Activated naive CD4-positive, alpha-beta T cell treated with anti-CD3 and anti-CD28 coated beads, Interleukin-2, amount 10 ng/mL, durations not matched to agents 7 days and 5 days (primary cell): ENCODE data around the gene CNOT1.
A peak's percentile ranks its signal among the peaks of the same experiment; 100 is the strongest.
"Not testable (repeated sequence)": the region's sequence is repeated elsewhere in the genome, so short reads cannot be mapped to it uniquely, and the experiment has no call there.

Experiments
- CTCF ChIA-PET: fragments of 350-600 bp; sonication (Branson Sonifier 250); formaldehyde crosslinking; loops from one replicate; lab custom pipeline; 2021; ENCODE audit warnings: antibody characterized with exemption; lab: Charles Lee
- DNase-seq: peaks from one replicate; pipeline ENCODE4 v3.0.0-alpha.2; 2020
- H3K27ac Mint-ChIP-seq: one replicate; pipeline ENCODE4 v1.8.0; 2021; ENCODE audit warnings: mild to moderate bottlenecking, moderate library complexity, mixed read lengths
- H3K27me3 Mint-ChIP-seq: one replicate; pipeline ENCODE4 v1.8.0; 2021; ENCODE audit warnings: mild to moderate bottlenecking, mixed read lengths
- H3K36me3 Mint-ChIP-seq: one replicate; pipeline ENCODE4 v1.8.0; 2021; ENCODE audit warnings: mixed read lengths
- H3K4me1 Mint-ChIP-seq: one replicate; pipeline ENCODE4 v1.8.0; 2021; ENCODE audit warnings: mixed read lengths
- H3K4me3 Mint-ChIP-seq: one replicate; pipeline ENCODE4 v1.8.0; 2021; ENCODE audit warnings: mild to moderate bottlenecking, moderate library complexity, mixed read lengths
- H3K9me3 Mint-ChIP-seq: one replicate; pipeline ENCODE4 v1.8.0; 2021; ENCODE audit warnings: mixed read lengths

Gene CNOT1

DNA sequence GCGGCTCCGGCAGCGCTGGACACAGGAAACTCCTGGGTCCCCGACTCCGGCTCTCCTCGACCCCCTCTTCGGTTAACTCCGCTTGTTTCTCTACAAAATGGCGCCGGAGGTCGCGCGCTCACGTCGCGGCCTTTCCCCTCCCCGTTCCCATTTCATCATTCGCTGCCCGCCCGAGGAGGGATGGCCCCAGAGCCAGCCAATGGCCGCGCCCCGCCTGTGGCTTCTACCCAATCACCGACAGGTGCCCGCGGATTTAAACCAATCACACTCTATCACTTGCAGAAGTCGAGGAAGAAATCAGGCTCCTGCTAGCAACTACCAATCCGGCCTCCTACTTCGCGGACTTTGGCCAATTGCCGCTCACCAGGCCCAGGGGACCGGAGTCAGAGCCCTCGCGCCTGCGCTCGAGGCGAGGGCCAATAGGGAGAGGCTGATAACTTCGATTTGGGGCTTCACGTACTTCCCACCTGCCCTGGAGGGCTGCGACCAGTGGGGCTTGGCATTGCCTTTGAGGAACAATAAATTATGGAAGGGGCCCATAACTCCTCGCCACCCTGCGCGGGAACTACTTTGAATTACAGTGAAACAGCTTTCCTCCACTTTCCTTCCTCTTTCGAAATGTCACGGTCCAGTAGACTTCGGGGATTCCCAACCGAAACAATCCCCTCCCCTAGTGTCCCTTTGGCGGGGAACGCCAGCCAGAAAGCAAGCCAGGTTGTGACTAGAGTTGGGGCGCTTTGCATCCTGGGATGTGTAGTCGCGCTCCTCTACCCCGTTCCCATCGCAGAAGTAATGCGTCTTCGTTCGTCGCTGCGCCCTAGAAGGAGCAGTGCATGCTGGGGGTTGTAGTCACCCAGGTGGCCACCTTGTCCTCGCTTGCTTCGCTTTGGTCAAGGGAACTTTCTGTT lies at the start of gene CNOT1:
TSS of gene CNOT1 (minus strand) at position 94 of the 908 bp plus-strand sequence. CDS start 30,489 bp downstream, outside the sequence.
- DNase-seq, result peak; percentile 99
- H3K27me3 Mint-ChIP-seq, result peaks cover 9% of the 10 kb centered on the region
- peak within 1 kb of the TSS; percentile 100 for H3K4me3 Mint-ChIP-seq
- H3K4me1 Mint-ChIP-seq, result peaks cover 30% of the 10 kb centered on the region
- H3K36me3 Mint-ChIP-seq, result peaks cover 13% of the 10 kb centered on the region
- peak within 1 kb of the TSS; percentile 100 for H3K27ac Mint-ChIP-seq
- no peaks in the 10 kb centered on the region for H3K9me3 Mint-ChIP-seq
- CTCF ChIA-PET, result interaction anchor here (0.6 to 1.4 kb wide), 2 partner anchors 50 to 115 kb away, joined by 3 read pairs; no protein-coding TSS in a partner anchor

DNA sequence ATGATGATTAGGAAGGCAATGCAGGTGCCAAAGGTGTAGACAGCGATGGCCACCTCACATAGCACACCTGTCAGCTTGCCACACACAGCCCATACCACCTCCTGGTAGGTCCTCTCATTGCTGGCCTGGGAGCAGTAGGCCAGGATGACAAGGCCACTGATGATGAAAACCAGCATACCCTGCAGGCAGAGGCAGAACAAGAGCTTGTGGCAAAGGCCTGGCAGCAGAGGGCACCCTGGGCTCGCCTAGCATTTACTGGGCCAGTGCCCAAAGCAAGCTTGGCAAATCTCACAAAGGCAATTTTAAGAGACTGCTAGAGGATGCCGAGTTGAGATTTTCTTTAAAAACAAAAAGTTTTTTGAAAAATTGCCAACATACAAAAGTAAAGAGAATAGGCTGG lies 49.1 kb upstream of the CNOT1 start:
- no peak for DNase-seq
- Mint-ChIP-seq H3K36me3 (peaks cover 2% of the 10 kb centered on the region), H3K27ac (no peak overlapping the region), H3K27me3 (no peaks in the 10 kb centered on the region), H3K4me1 (peaks cover 11% of the 10 kb centered on the region), H3K9me3 (no peaks in the 10 kb centered on the region), H3K4me3 (no peak overlapping the region)
- CTCF ChIA-PET, result interaction anchor here (2.4 kb wide), 1 partner anchor 77 kb away, joined by 14 read pairs; no protein-coding TSS in a partner anchor

DNA sequence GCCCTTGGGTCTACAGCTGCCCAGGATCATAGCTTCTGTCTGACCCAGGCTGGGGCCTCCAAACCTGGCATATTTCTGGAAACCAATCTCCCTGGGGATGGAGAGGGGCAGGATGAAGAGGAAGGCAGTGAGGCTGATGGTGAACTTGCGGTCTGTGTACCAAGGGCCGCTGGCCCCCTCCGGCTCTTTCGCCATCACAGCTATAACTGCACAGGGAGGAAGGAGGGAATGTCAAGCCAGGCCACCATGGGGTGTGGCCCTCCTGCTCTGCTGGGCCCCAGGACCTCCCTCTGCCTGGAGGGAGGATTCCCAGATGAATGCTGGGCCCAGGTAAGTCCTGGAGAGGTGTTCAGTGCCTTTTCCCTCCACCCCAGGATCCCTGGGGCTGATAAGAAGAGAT lies 48.6 kb upstream of the CNOT1 start:
- H3K27me3 Mint-ChIP-seq, result no peaks in the 10 kb centered on the region
- no peak overlapping the region for H3K27ac Mint-ChIP-seq
- no peak for DNase-seq
- CTCF ChIA-PET, result interaction anchor here (2.4 kb wide), 1 partner anchor 78 kb away, joined by 14 read pairs; no protein-coding TSS in a partner anchor
- H3K4me3 Mint-ChIP-seq, result no peak overlapping the region
- peaks cover 7% of the 10 kb centered on the region for H3K4me1 Mint-ChIP-seq
- H3K9me3 Mint-ChIP-seq, result no peaks in the 10 kb centered on the region
- H3K36me3 Mint-ChIP-seq, result peaks cover 2% of the 10 kb centered on the region

DNA sequence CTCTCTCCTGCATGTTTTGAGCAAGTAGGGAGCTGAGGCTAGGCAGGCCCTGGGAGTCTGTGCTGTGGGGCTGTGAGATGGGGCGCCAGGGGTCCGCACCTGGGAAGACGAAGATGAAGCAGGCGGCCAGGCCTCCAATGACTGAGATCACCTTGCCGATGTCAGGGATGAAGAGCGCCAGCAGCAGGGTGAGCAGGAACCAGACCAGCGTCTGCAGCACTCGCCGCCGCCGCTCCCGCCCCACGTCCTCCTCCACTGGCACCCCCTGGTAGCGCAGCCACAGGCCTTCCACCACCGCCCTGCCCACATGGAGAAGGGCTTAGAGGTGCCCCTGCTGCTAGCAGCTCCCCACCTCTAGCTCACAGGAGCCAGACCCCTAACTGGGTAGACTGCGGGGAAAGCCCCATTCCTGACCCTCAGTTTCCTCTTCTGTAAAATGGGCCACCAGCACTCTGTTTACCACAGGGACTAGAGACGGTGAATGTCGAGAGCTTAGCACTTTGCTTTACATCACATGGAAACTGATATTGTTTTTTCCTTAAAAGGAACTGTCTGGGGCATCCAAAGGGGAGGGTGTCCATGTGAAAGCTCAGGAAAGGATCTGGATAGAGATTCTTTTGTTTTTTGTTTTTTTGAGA lies 41.4 kb upstream of the CNOT1 start:
- H3K27me3 Mint-ChIP-seq, result no peaks in the 10 kb centered on the region
- H3K27ac Mint-ChIP-seq, result no peak overlapping the region
- H3K36me3 Mint-ChIP-seq, result peaks cover 2% of the 10 kb centered on the region
- no peaks in the 10 kb centered on the region for H3K9me3 Mint-ChIP-seq
- no peak overlapping the region for H3K4me3 Mint-ChIP-seq
- CTCF ChIA-PET, result no interaction called here
- no peaks in the 10 kb centered on the region for H3K4me1 Mint-ChIP-seq
- no peak for DNase-seq

DNA sequence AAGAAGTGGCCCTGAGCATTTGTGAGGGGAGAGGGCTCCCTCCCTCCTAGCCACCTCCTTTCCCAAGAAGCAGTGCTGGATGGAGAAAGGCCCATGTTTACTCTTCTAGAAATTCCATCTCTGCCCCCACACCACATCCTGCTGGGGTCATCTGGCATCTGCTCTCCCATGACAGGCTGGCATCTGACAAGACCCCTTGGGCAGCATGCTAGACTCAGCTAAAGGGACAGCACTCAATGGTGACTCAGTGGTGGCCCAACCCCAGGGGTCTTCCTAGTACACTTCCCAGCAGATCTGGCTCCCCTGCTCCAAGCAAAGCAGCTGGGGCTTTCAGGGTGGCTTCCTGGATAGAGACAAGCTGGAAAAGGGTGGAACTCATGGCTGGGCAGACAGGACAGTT lies 40.6 kb upstream of the CNOT1 start:
- DNase-seq, result no peak
- Mint-ChIP-seq H3K27ac (no peak overlapping the region), H3K4me3 (no peak overlapping the region), H3K9me3 (no peaks in the 10 kb centered on the region), H3K4me1 (no peaks in the 10 kb centered on the region), H3K36me3 (peaks cover 2% of the 10 kb centered on the region), H3K27me3 (no peaks in the 10 kb centered on the region)
- CTCF ChIA-PET, result interaction anchor here (0.6 kb wide), 2 partner anchors 8 to 86 kb away, joined by 3 read pairs; no protein-coding TSS in a partner anchor

DNA sequence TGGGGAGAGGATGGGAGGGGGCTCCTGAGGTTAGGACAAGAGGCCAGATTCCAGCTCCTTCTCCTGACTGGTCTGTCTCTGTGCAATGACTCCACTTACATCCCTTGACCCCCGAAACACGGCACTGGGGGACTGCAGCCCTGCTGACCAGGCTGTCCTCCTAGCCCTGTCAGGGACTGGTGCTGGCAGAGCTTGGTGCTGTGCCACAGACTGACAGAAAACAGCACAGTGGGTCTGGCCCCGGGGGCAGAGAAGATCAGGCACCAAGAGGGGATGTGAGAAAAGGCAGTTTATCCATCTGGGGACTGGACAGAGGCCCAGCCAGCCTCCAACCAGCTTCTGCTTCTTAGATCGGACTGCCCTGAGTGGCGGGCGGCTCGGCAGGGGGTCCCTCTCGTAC lies 35.6 kb upstream of the CNOT1 start:
- Mint-ChIP-seq H3K36me3 (peaks cover 2% of the 10 kb centered on the region), H3K27ac (no peak overlapping the region), H3K4me3 (no peak overlapping the region), H3K9me3 (no peaks in the 10 kb centered on the region), H3K27me3 (peaks cover 3% of the 10 kb centered on the region), H3K4me1 (no peaks in the 10 kb centered on the region)
- no peak for DNase-seq
- CTCF ChIA-PET, result no interaction called here

DNA sequence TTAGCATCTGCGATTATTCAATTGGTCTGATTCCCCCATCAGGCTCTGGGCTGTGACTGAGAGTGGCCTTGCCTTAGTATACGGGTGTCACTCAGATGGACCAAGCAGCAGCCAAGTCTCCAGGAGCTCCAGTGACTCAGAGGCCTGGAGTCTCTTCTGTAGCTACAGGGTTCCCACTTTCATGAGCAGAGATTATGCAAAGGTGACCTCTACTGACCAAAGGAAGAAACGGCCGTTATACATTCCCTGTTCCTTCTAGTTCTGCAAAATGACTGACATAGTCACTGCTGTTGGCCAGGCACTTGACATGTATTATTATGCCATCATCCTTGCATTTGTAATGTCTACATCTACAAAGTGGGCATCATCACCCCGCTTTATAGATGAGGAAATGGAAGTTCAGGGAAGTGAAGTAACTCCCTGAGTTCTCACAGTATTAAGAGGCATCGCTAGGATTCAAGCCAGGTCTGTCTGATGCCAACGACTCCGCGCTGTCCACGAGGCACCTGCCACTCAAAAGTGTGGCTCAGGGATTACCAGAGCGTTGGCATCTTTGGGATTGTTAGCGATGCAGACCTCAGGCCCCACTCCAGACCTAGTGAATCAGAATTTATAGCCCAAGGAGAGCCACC lies 31.7 kb upstream of the CNOT1 start:
- Mint-ChIP-seq H3K4me1 (no peaks in the 10 kb centered on the region), H3K36me3 (no peaks in the 10 kb centered on the region), H3K27me3 (peaks cover 20% of the 10 kb centered on the region), H3K4me3 (no peak overlapping the region), H3K9me3 (no peaks in the 10 kb centered on the region), H3K27ac (no peak overlapping the region)
- DNase-seq, result peak; percentile 24
- CTCF ChIA-PET, result interaction anchor here (0.6 to 2.1 kb wide), 7 partner anchors 38 to 324 kb away, joined by 3 to 5 read pairs (median 4); no protein-coding TSS in a partner anchor

DNA sequence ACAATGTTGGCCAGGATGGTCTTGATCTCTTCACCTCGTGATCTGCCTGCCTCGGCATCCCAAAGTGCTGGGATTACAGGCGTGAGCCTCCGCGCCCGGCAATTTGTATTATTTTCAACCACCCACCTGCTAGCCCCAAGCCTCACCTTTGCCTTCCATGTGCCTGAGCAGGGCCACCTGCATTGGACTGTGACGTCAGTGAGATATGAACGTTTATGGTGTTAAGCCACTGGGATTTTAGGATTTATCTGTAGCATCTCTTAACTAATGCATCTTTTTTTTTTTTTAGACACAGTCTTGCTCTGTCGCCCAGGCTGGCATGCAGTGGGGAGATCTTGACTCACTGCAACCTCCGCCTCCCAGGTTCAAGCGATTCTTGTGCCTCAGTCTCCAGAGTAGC lies 30.3 kb upstream of the CNOT1 start:
- H3K27me3 Mint-ChIP-seq, result peaks cover 22% of the 10 kb centered on the region
- CTCF ChIA-PET, result interaction anchor here (1.5 kb wide), 1 partner anchor 96 kb away, joined by 4 read pairs; no protein-coding TSS in a partner anchor

DNA sequence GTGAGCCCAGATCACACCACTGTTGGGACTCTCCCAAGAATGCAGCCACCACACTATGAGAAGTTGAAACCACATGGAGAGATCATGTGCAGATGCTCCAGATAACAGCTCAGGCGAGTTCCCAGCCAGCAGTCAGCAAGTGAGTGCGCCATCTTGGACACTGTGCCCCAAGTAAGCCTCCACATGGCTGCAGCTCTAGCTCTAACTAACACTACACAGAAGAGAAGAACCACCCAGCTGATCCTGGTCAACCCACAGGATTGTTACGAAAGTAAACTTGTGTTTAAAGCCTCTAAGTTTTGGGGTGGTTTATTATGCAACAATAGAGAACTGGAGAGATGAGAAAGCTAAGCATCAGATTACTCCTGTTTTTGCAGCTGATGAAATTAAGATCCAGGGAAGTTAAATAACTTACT lies 29.2 kb upstream of the CNOT1 start:
- H3K36me3 Mint-ChIP-seq, result no peaks in the 10 kb centered on the region
- H3K27ac Mint-ChIP-seq, result no peak overlapping the region
- H3K4me1 Mint-ChIP-seq, result no peaks in the 10 kb centered on the region
- DNase-seq, result no peak
- H3K27me3 Mint-ChIP-seq, result peaks cover 30% of the 10 kb centered on the region
- no peak overlapping the region for H3K4me3 Mint-ChIP-seq
- no peaks in the 10 kb centered on the region for H3K9me3 Mint-ChIP-seq
- CTCF ChIA-PET, result interaction anchor here (1.2 kb wide), 1 partner anchor 147 kb away, joined by 4 read pairs; no protein-coding TSS in a partner anchor

More for the DNA sequence above, 30.3 kb upstream of the CNOT1 start:
- not testable (repeated sequence) for H3K4me1 Mint-ChIP-seq, H3K27ac Mint-ChIP-seq, H3K36me3 Mint-ChIP-seq, DNase-seq, H3K9me3 Mint-ChIP-seq, H3K4me3 Mint-ChIP-seq

DNA sequence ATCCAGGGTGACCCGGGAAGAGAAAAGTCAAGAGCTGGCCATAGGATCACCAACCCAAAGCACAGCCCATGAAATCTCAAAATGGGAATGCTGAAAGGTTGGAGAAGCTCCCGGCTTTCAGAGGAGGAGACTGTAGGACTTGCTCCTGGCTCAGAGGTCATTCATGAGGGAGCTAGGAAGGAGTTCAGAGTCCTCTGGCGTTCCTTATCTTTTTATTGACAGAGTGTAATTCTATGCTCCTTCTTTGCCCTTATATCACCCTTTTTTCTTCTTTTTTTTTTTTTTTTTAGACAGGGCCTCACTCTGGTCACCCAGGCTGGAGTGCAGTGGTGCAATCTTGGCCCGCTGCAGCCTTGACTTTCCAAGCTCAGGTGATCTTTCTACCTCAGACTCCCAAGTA lies 27.3 kb upstream of the CNOT1 start:
- CTCF ChIA-PET, result no interaction called here
- no peak for DNase-seq
- H3K27ac Mint-ChIP-seq, result no peak overlapping the region
- H3K9me3 Mint-ChIP-seq, result no peaks in the 10 kb centered on the region
- H3K4me3 Mint-ChIP-seq, result no peak overlapping the region
- H3K4me1 Mint-ChIP-seq, result no peaks in the 10 kb centered on the region
- peaks cover 44% of the 10 kb centered on the region for H3K27me3 Mint-ChIP-seq
- H3K36me3 Mint-ChIP-seq, result no peaks in the 10 kb centered on the region

DNA sequence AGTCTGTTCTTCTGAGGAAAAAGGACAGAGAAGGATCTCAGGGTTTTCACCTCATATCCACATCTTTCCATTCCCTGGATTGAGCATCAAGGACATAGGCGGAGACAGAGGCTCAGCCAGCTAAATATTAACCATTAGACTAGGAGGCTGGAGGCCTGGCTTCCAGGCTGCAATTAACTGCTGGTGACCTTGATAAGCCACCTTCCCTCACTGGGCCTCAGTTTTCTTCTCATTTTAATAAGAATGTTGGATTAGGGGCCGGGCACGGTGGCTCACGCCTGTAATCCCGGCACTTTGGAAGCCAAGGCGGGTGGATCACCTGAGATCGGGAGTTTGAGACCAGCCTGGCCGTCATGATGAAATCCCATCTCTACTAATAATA lies 25.6 kb upstream of the CNOT1 start:
- H3K27me3 Mint-ChIP-seq, result peaks cover 42% of the 10 kb centered on the region
- no peaks in the 10 kb centered on the region for H3K4me1 Mint-ChIP-seq
- no peaks in the 10 kb centered on the region for H3K9me3 Mint-ChIP-seq
- CTCF ChIA-PET, result no interaction called here
- H3K4me3 Mint-ChIP-seq, result no peak overlapping the region
- no peak for DNase-seq
- no peak overlapping the region for H3K27ac Mint-ChIP-seq
- no peaks in the 10 kb centered on the region for H3K36me3 Mint-ChIP-seq

DNA sequence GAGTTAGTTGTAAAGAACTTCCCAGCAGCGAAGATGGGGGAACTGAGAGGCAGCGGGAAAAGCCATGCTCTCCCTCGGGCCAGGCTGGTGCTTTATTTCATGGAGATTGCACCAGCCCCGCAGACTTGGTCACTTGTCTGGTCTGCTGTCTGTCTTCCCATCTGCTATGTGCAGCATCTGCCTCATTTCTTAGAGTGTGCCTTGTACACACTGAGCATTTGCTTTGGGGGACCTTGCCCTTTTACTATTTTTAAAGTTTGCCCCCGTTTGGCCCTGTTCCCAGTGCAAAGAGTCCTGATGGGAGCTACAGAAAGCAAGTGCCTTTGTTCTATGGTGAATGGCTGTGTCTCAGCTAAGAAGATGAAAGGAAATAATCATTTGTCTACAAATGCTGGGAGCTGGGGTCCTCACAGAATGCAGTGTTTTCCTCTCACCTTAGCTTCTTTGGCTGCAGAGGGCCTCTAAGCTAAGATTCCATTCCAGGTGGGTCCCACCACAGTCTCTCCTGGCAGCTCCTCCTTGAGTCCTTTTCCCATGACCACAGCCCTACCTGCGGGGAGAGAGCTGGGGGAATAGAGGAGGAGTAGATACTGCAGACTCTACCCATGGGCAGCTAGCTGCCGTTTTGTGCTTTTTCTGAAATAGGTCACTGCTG lies 25.1 kb upstream of the CNOT1 start:
- CTCF ChIA-PET, result no interaction called here
- no peak overlapping the region for H3K27ac Mint-ChIP-seq
- no peak overlapping the region for H3K4me3 Mint-ChIP-seq
- no peaks in the 10 kb centered on the region for H3K36me3 Mint-ChIP-seq
- no peaks in the 10 kb centered on the region for H3K4me1 Mint-ChIP-seq
- H3K9me3 Mint-ChIP-seq, result no peaks in the 10 kb centered on the region
- H3K27me3 Mint-ChIP-seq, result peaks cover 42% of the 10 kb centered on the region
- no peak for DNase-seq

DNA sequence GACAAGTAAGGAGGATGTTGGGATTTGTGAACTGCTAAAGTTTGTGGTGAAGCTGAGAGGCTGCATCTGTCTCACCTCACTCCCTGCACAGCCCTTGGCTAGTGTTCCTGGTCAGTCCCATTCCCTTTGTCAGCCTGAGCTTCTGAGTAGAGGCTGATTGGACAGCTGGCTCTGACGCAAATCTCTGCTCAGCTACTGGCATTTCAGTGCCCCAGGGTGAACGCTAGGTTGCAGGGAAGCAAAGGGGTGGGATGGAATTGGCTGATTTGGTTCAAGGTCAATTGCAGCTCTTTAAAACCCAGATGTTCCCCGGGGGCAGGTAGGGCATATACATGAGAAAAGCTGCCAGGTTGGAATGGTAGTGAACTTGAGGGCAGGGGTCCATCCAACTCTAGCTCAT lies 23.1 kb upstream of the CNOT1 start:
- CTCF ChIA-PET, result no interaction called here
- H3K36me3 Mint-ChIP-seq, result no peaks in the 10 kb centered on the region
- DNase-seq, result no peak
- H3K4me3 Mint-ChIP-seq, result no peak overlapping the region
- peaks cover 33% of the 10 kb centered on the region for H3K27me3 Mint-ChIP-seq
- H3K27ac Mint-ChIP-seq, result no peak overlapping the region
- H3K4me1 Mint-ChIP-seq, result no peaks in the 10 kb centered on the region
- no peaks in the 10 kb centered on the region for H3K9me3 Mint-ChIP-seq

DNA sequence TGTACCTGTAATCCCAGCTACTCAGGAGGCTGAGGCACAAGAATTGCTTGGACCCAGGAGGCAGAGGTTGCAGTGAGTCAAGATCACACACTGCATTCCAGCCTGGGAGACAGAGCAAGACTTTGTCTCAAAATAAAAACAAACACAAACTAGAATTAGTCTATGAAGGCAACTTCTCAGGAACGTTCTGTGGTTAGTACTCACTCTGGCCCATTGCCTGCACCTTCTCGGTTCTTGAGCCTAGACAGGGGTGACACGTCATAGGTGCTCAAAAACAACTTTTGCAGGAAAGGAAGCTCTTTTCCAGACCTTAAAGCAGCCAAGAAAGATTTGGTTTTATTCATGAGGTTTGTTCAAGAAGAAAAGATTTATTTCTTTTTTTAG lies 22.3 kb upstream of the CNOT1 start:
- Mint-ChIP-seq H3K36me3 (no peaks in the 10 kb centered on the region), H3K4me1 (no peaks in the 10 kb centered on the region), H3K4me3 (no peak overlapping the region), H3K9me3 (no peaks in the 10 kb centered on the region), H3K27me3 (peaks cover 31% of the 10 kb centered on the region), H3K27ac (no peak overlapping the region)
- DNase-seq, result no peak
- CTCF ChIA-PET, result no interaction called here
